ENCODE results near the gene TMCO2.

Gene TMCO2

DNA sequence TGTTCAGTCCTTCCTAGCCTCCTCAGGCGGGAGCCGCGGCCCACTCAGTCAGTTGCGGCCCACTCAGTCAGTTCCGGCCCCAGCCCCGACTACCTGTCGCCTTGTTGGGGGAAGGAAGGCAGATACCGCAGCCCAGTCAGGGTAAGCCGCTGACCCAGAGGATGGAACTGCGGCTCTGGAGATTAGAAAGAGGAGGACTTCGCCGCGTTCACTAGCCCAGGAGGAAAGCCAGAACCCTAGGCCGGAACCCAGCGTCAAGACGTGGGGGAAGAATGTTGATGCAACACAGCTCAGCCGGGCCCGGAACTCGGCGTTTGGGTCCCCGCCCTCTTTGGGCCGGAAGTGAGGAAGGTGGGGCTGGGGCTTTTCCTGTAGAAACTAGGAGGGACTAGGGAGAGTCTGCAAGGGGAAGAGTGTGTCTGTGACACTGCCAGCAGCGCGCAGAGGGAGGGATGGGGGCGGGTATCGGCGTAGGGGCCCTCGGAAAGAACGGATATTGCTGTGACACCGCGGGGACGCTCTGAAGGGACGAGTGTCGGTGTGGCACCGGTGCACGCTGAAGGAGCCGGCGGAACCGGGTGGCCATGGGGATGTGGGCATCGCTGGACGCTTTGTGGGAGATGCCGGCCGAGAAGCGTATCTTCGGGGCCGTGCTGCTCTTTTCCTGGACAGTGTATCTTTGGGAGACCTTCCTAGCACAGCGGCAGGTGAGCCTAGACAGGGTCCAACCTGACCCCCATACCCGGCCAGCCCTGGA is 10.1 kb downstream of the TMCO2 start, which contains the start of gene ZMPSTE24:
ZMPSTE24 (plus strand) TSS at position 549 of the 757 bp plus-strand sequence; CDS start at position 585, 36 bp downstream.
- DNase-seq, result peak; percentile 72 to 97 (median 95)

GRCh38 chr1:40258445-40258769 is 10.7 kb downstream of the TMCO2 start:
- no peak for DNase-seq

- DNase-seq, result no peak
These were observed 16.6 kb downstream of the TMCO2 start for GRCh38 chr1:40264354-40264781.

GRCh38 chr1:40265298-40265697 is 17.6 kb downstream of the TMCO2 start:
- DNase-seq, result no peak

GRCh38 chr1:40265919-40266318 is 18.2 kb downstream of the TMCO2 start:
- no peak for DNase-seq

DNA sequence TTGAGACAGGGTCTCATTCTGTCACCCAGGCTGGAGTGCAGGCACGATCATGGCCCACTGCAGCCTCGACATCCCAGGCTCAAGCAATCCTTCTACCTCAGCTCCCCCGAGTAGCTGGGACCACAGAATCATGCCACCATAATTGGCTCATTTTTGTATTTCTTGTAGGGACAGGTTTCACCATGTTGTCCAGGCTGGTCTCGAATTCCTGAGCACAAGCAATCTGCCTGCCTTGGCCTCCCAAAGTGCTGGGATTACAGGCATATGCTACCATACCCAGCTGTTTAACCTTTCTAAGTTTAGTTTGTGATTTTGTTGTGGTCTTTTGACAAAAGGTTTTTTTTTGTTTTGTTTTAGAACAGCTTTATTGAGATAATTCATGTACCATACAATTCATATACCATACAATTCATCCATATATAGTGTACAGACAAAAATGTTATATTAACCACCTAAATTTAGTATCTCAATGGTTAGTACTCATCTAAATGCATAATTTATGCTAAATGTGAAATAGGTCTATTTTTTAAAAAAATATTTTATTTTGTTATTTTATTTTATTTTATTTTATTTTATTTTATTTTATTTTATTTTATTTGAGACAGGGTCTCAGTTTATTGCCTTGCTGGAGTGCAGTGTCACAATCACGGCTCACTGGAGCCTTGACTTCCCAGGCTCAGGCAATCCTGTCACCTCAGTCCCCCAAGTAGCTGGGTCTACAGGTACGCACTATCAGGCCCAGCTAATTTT is 19.2 kb downstream of the TMCO2 start:
- no peak for DNase-seq

DNA sequence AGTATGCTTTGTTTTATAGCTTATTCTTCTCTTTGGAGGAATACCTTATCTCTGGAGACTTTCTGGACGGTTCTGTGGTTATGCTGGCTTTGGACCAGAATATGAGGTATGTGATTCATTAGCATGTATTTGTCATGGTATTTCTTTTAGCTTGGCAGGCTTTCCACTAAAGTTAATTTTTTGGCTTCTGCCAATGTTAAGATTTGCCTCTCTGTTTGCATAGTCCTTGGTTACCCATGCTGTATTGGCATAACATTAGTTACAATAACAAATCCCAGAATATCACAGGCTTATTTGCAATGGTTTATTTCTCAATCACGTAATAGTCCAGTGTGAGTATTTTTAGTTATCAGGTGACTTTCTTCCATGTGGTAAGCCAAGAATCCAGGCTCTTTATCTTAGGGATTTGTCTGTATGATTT is 20.0 kb downstream of the TMCO2 start:
- no peak for DNase-seq

DNA sequence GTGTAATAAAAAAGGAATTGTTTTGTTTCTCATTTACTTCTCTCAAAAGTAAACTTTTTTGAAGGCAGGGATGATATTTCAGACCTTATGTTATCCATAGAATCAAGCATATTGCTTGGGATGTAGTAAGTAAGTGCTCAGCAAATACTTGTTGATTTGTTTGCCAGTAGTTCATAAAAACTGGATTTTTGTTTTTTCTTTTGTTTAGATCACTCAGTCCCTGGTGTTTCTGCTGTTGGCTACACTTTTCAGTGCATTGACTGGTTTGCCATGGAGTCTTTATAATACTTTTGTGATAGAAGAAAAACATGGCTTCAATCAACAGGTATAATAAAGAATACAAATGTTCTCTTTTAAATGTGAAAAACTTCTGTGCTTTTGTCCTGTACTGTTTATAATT is 20.5 kb downstream of the TMCO2 start:
- DNase-seq, result no peak

DNA sequence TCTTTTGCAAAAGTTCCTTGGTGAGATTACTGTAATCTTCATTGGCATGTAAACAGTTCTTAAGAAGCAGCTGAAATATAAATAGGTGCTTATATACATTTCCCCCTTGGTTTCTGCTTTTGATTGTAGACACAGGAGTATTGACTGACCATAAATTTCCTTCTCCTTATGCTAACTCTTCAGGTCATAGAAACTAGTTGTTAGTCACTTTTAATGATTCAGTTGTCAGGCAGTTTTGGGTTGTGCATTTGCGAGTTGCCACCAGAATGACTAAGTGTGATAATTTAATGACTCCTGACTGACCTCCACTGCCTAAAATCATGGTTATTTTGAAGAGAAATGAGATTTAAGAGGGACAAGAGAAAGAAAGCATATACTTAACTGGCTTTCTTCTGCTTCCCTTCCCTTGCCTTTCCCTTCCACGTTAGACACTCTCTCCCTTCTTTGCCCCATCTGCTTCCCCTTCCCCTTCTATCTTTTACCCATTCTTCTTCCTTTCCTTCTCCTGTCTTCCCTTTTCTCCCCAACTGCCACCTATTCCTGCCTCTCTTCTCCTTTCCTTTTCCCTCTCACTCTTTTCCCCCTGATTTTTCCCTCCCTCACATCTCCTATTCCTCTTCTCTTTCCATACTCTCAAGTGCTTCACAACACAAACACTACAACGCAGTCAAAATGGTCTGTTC is 22.6 kb downstream of the TMCO2 start:
- DNase-seq, result no peak

GRCh38 chr1:40272653-40273213 is 25.0 kb downstream of the TMCO2 start:
- no peak for DNase-seq

DNA sequence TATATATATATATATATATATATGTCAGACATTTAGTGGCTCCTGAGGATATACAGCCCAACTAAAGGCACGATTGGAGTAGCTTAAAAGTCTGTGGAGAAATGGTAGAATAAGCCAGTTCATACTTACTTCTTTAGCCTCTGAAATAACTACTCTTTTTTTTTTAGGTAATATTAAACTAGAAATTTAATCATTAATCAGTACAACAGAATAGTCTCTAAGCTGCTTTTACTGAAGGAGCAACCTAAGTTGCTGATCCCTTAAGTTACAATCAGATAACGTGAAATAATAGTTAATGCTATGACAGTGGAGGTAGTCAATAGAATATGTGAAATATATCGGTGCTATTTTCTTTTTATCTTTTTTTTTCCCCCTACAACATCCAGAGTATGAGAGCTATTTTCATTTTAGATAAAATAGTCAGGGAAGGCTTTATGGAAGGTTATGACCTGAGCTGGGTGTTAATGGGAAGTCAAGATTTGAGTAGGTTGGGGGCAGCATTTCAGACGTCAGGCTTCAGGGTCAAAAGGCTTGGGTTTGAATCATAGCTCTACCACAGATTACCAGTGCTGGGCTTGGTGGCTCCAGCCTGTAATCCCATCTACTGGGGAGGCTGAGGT is 25.9 kb downstream of the TMCO2 start:
- no peak for DNase-seq

GRCh38 chr1:40274331-40274730 is 26.6 kb downstream of the TMCO2 start:
- DNase-seq, result no peak

DNA sequence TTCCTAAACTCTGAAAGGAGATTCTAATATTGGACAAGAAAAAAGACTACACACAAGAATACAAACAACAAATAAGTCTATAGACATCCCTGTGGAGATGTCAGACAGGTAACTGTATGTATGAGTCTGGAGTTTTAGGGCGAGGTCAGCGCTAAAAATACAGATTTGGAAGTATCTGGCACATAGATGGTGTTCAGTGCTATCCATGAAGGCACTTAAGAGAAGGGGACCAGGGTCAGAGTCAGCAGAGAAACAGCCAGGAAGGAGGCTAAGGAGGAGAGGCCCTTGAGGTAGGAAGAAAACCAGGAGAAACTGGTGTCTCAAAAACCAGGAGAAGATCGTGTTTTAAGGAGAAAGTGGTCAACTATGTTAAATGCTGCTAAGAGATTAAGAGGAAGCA is 28.4 kb downstream of the TMCO2 start:
- DNase-seq, result no peak

- DNase-seq, result no peak
These were observed 34.1 kb downstream of the TMCO2 start for GRCh38 chr1:40281853-40282252.

GRCh38 chr1:40291293-40291692 is 43.6 kb downstream of the TMCO2 start:
- no peak for DNase-seq

- no peak for DNase-seq
These were observed 51.9 kb downstream of the TMCO2 start for GRCh38 chr1:40299366-40300248.

- DNase-seq, result no peak
These were observed 52.5 kb downstream of the TMCO2 start for GRCh38 chr1:40300249-40300567.

- DNase-seq, result no peak
These were observed 52.9 kb downstream of the TMCO2 start for GRCh38 chr1:40300651-40301050.

- no peak for DNase-seq
These were observed 53.3 kb downstream of the TMCO2 start for GRCh38 chr1:40301066-40301465.

All from C1 segment of cervical spinal cord (tissue), 14 donors.